HEK293 (cell line): ENCODE data around the gene UBE4A.
"Not testable (repeated sequence)": the region's sequence is repeated elsewhere in the genome, so short reads cannot be mapped to it uniquely, and the experiment has no call there.

Experiments
- ZBTB20 ChIP-seq: fragments of 450-650 bp; formaldehyde crosslinking; IDR thresholded peaks from 2 replicates; pipeline ENCODE4 v1.5.1; 2016; ENCODE audit warnings: missing biosample characterization, missing genetic modification characterization
- ZNF354C ChIP-seq: fragments of 450-650 bp; formaldehyde crosslinking; IDR thresholded peaks from 2 replicates; pipeline ENCODE4 v1.5.1; 2016; ENCODE audit warnings: missing biosample characterization, missing genetic modification characterization, low read depth, borderline replicate concordance
- ZNF654 ChIP-seq: fragments of 450-650 bp; formaldehyde crosslinking; IDR thresholded peaks from 2 replicates; pipeline ENCODE4 v1.5.1; 2016; ENCODE audit warnings: low read depth, missing biosample characterization, missing genetic modification characterization
- ZNF660 ChIP-seq: fragments of 450-650 bp; IDR thresholded peaks from 2 replicates; pipeline ENCODE4 v1.5.1; 2018; ENCODE audit warnings: missing biosample characterization, mild to moderate bottlenecking, missing genetic modification characterization
- TF ChIP-seq, protein P1 (sequence below): fragments of 450-650 bp; formaldehyde crosslinking; IDR thresholded peaks from 2 replicates; pipeline ENCODE4 v1.5.1; 2016; ENCODE audit warnings: missing biosample characterization, missing genetic modification characterization

DNA sequence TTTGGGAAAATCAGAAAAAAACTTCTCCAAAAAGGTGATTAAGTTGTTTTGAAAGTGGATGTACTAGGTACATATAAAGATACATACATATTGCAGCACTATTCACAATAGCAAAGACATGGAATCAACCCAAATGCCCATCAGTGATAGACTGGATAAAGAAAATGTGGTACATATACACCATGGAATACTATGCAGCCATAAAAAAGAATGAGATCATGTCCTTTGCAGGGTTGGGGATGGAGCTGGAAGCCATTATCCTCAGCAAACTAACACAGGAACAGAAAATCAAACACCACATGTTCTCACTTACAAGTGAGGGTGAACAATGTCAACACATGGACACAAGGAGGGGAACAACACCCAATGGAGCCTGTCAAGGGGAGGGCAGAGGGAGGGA is 57.5 kb downstream of the UBE4A start:
- not testable (repeated sequence) for TF ChIP-seq ZNF354C (tag by site-specific recombination); ZNF654 (tag by site-specific recombination); ZBTB20 (tag by site-specific recombination); ZNF660
- TF ChIP-seq, protein P1, sequence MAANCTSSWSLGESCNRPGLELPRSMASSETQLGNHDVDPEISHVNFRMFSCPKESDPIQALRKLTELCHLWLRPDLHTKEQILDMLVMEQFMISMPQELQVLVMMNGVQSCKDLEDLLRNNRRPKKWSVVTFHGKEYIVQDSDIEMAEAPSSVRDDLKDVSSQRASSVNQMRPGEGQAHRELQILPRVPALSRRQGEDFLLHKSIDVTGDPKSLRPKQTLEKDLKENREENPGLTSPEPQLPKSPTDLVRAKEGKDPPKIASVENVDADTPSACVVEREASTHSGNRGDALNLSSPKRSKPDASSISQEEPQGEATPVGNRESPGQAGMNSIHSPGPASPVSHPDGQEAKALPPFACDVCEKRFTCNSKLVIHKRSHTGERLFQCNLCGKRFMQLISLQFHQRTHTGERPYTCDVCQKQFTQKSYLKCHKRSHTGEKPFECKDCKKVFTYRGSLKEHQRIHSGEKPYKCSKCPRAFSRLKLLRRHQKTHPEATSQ, result not testable (repeated sequence)
